Measurements from ENCODE around the gene EHD2. TPM values are rescaled to one million over a fixed set of nuclear protein-coding genes. Genes with fewer than 3 reads are reported as not detected.
"Not testable (repeated sequence)": the region's sequence is repeated elsewhere in the genome, so short reads cannot be mapped to it uniquely, and the experiment has no call there.

Gene EHD2
- total and polyA plus RNA-seq, 2 donors from 2014 or later, result 19.4 to 105 TPM

- Histone ChIP-seq H3K4me3 (ENCODE audit: low read length in 3 of 3) (no peak overlapping the region), H3K36me3 (ENCODE audit: control insufficient read depth in 2 of 3, insufficient read depth in 3 of 3, low read length in 3 of 3) (no peaks in the 10 kb centered on the region), H3K27me3 (ENCODE audit: control insufficient read depth, insufficient read depth, low read length) (no peaks in the 10 kb centered on the region), H3K9me3 (ENCODE audit: control insufficient read depth in 2 of 3, insufficient read depth in 1 of 3, low read length in 3 of 3) (no peaks in the 10 kb centered on the region), H3K27ac (ENCODE audit: low read depth in 2 of 2, low read length in 2 of 2) (no peak overlapping the region), H3K4me1 (ENCODE audit: control insufficient read depth in 2 of 3, insufficient read depth in 2 of 3, low read depth in 1 of 3, low read length in 3 of 3) (peaks cover 0 to 14% (median 8%) of the 10 kb centered on the region in 3 donors), H3K9ac (ENCODE audit: low read length in 3 of 3) (no peak overlapping the region)
- no peak for DNase-seq
- TF ChIP-seq, protein P1, sequence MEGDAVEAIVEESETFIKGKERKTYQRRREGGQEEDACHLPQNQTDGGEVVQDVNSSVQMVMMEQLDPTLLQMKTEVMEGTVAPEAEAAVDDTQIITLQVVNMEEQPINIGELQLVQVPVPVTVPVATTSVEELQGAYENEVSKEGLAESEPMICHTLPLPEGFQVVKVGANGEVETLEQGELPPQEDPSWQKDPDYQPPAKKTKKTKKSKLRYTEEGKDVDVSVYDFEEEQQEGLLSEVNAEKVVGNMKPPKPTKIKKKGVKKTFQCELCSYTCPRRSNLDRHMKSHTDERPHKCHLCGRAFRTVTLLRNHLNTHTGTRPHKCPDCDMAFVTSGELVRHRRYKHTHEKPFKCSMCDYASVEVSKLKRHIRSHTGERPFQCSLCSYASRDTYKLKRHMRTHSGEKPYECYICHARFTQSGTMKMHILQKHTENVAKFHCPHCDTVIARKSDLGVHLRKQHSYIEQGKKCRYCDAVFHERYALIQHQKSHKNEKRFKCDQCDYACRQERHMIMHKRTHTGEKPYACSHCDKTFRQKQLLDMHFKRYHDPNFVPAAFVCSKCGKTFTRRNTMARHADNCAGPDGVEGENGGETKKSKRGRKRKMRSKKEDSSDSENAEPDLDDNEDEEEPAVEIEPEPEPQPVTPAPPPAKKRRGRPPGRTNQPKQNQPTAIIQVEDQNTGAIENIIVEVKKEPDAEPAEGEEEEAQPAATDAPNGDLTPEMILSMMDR (IDR thresholded peaks at IDR 0.05; ENCODE audit: borderline replicate concordance, extremely low read depth, insufficient read depth), result no peak
- FAIRE-seq, result no peak
- intact Hi-C loops (cut with DNase I), result no loop called here
These were observed 28.4 kb downstream of the EHD2 start for GRCh38 chr19:47741544-47742140.

DNA sequence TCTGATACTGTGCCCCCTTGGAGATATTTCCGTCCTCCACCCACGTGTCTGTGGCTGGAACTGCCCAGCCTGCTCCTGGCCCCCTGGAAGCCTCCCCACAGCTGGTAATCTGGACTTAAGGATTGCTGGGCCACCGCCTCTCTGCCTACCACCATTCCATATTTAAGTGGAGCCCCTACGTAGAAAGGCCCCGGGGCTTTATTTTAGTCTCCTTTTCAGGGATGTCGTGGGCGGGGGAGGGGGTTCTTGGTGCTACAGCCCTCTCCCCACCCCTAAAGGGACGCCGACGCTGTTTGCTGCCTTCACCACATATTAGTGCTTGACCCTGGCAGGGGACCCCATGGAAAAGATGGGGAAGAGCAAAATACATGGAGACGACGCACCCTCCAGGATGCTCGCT is 29.4 kb downstream of the EHD2 start:
- no peaks in the 10 kb centered on the region for H3K27me3 ChIP-seq (ENCODE audit: control insufficient read depth, insufficient read depth, low read length)
- H3K36me3 ChIP-seq (ENCODE audit: control insufficient read depth in 2 of 3, insufficient read depth in 3 of 3, low read length in 3 of 3), result peaks cover 0 to 5% (median 3%) of the 10 kb centered on the region in 3 donors
- peak in 1 of 5 donors; percentile 82 for DNase-seq
- peak overlapping the region in 1 of 3 donors; percentile 71 for H3K4me3 ChIP-seq (ENCODE audit: low read length in 3 of 3)
- H3K4me1 ChIP-seq (ENCODE audit: control insufficient read depth in 2 of 3, insufficient read depth in 2 of 3, low read depth in 1 of 3, low read length in 3 of 3), result peaks cover 0 to 17% (median 8%) of the 10 kb centered on the region in 3 donors
- FAIRE-seq, result no peak
- peak overlapping the region in 1 of 3 donors; percentile 81 for H3K9ac ChIP-seq (ENCODE audit: low read length in 3 of 3)
- intact Hi-C loops (cut with DNase I), result no loop called here
- TF ChIP-seq, protein P1 (IDR thresholded peaks at IDR 0.05; ENCODE audit: borderline replicate concordance, extremely low read depth, insufficient read depth), result no peak
- no peaks in the 10 kb centered on the region for H3K9me3 ChIP-seq (ENCODE audit: control insufficient read depth in 2 of 3, insufficient read depth in 1 of 3, low read length in 3 of 3)
- peak overlapping the region; percentile 95 to 96 for H3K27ac ChIP-seq (ENCODE audit: low read depth in 2 of 2, low read length in 2 of 2)

DNA sequence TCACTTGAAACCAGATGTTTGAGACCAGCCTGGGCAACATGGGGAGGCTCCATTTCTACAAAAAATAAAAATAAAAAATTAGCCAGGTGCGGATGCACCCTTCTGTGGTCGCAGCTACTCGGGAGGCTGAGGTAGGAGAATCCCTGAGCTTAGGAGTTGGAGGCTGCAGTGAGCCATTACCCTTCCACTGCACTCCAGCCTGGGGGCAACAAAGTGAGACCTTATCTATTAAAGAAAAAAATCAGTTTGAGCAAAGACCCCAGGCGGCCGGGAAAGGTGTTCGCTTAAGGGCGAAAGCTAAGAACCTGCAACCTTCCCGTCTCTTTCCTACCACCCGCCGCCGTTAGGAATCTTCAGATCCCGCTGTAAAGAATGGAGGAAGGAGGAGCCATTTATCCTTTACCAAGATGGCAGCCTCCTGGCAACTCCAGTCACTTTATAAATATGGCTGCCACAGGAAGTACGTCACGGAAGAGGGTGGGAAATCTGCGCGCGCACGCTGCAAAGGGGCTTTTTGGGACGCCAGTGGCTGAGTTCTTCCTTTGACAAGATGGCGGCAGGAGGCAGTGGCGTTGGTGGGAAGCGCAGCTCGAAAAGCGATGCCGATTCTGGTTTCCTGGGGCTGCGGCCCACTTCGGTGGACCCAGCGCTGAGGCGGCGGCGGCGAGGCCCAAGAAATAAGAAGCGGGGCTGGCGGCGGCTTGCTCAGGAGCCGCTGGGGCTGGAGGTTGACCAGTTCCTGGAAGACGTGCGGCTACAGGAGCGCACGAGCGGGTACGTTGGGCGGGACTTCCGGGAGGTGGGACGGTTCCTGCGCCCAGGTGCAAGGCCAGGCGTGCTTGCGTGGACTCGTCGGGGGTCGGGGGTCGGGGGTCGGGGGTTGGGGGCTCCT is 32.0 kb downstream of the EHD2 start, which contains the start of gene NOP53:
NOP53 (plus strand) TSS at position 537 of the 892 bp plus-strand sequence; CDS start at position 551, 14 bp downstream.
- H3K27me3 ChIP-seq (ENCODE audit: control insufficient read depth, insufficient read depth, low read length), result no peaks in the 10 kb centered on the region
- H3K4me3 ChIP-seq (ENCODE audit: low read length in 3 of 3), result peak within 1 kb of the TSS; percentile 78 to 81 (median 80)
- DNase-seq (peak; percentile 98 to 99 (median 98)), FAIRE-seq (no peak)
- intact Hi-C loops (cut with DNase I), result no loop called here
- H3K27ac ChIP-seq (ENCODE audit: low read depth in 2 of 2, low read length in 2 of 2), result peak within 1 kb of the TSS; percentile 99
- H3K9ac ChIP-seq (ENCODE audit: low read length in 3 of 3), result peak within 1 kb of the TSS; percentile 55 to 80 (median 73)
- H3K4me1 ChIP-seq (ENCODE audit: control insufficient read depth in 2 of 3, insufficient read depth in 2 of 3, low read depth in 1 of 3, low read length in 3 of 3), result peaks cover 0 to 17% (median 8%) of the 10 kb centered on the region in 3 donors
- TF ChIP-seq, protein P1 (IDR thresholded peaks at IDR 0.05; ENCODE audit: borderline replicate concordance, extremely low read depth, insufficient read depth), result no peak
- H3K36me3 ChIP-seq (ENCODE audit: control insufficient read depth in 2 of 3, insufficient read depth in 3 of 3, low read length in 3 of 3), result peaks cover 3 to 23% (median 11%) of the 10 kb centered on the region in 3 donors
- no peaks in the 10 kb centered on the region for H3K9me3 ChIP-seq (ENCODE audit: control insufficient read depth in 2 of 3, insufficient read depth in 1 of 3, low read length in 3 of 3)

GRCh38 chr19:47746129-47746528 is 32.9 kb downstream of the EHD2 start:
- peaks cover 0 to 17% (median 8%) of the 10 kb centered on the region in 3 donors for H3K4me1 ChIP-seq (ENCODE audit: control insufficient read depth in 2 of 3, insufficient read depth in 2 of 3, low read depth in 1 of 3, low read length in 3 of 3)
- DNase-seq; H3K27ac ChIP-seq (ENCODE audit: low read depth in 2 of 2, low read length in 2 of 2); intact Hi-C loops (cut with DNase I); FAIRE-seq; H3K9me3 ChIP-seq (ENCODE audit: control insufficient read depth in 2 of 3, insufficient read depth in 1 of 3, low read length in 3 of 3); H3K27me3 ChIP-seq (ENCODE audit: control insufficient read depth, insufficient read depth, low read length): not testable (repeated sequence)
- H3K4me3 ChIP-seq (ENCODE audit: low read length in 3 of 3), result peak overlapping the region; percentile 78 to 81 (median 80)
- H3K36me3 ChIP-seq (ENCODE audit: control insufficient read depth in 2 of 3, insufficient read depth in 3 of 3, low read length in 3 of 3), result peaks cover 3 to 32% (median 18%) of the 10 kb centered on the region in 3 donors
- H3K9ac ChIP-seq (ENCODE audit: low read length in 3 of 3), result peak overlapping the region in 1 of 3 donors; percentile 55

All from kidney (tissue), 14 donors.